GM12878 (cell line): Measurements from ENCODE around the gene SLC9B1. TPM values are rescaled to one million over a fixed set of nuclear protein-coding genes. Genes with fewer than 3 reads are reported as not detected.

Source experiments
- ATF2 ChIP-seq: IDR thresholded peaks from 2 replicates; pipeline ENCODE4 v1.6.1; 2012; ENCODE audit warnings: low read length, inconsistent platforms
- BHLHE40 ChIP-seq, 2 experiments: fragments of 450-650 bp in 1 of 2; IDR thresholded peaks; 2 replicates each; pipeline ENCODE4 v1.6.1; 2011 to 2017; ENCODE audit warnings: low read depth in 2 of 2, borderline replicate concordance in 1 of 2, improper control_type of control experiment in 1 of 2, low read length in 1 of 2, mild to moderate bottlenecking in 1 of 2
- CBFB ChIP-seq: IDR thresholded peaks from 2 replicates; pipeline ENCODE4 v1.6.1; 2016; ENCODE audit warnings: antibody characterized with exemption, low read depth
- CEBPB ChIP-seq, 2 experiments: fragments of 150-350 bp in 1 of 2; IDR thresholded peaks; 2 replicates each; pipeline ENCODE4 v1.6.1; 2012 to 2014; ENCODE audit warnings: low read depth in 2 of 2, low read length in 2 of 2, borderline replicate concordance in 1 of 2, inconsistent platforms in 1 of 2
- CREM ChIP-seq: IDR thresholded peaks from 2 replicates; pipeline ENCODE4 v1.6.1; 2014; ENCODE audit warnings: antibody characterized with exemption, low read depth
- EP300 ChIP-seq, 2 experiments: fragments of 150-350 bp in 1 of 2; IDR thresholded peaks; 2 replicates each; pipeline ENCODE4 v1.6.1; 2011 to 2012; ENCODE audit warnings: low read depth in 2 of 2, low read length in 2 of 2, borderline replicate concordance in 1 of 2, improper control_type of control experiment in 1 of 2, inconsistent platforms in 1 of 2; ENCODE audit not compliant: control insufficient read depth in 1 of 2
- ESRRA ChIP-seq: IDR thresholded peaks from 2 replicates; pipeline ENCODE4 v1.6.1; 2012; ENCODE audit warnings: mild to moderate bottlenecking, low read length, improper control_type of control experiment
- GATAD2B ChIP-seq: fragments of 450-650 bp; conservative IDR thresholded peaks from 2 replicates; pipeline ENCODE4 v1.6.1; 2017; ENCODE audit warnings: low read depth, mild to moderate bottlenecking, moderate library complexity
- IKZF2 ChIP-seq, 2 experiments: fragments of 450-650 bp; IDR thresholded peaks; 2 replicates each; pipeline ENCODE4 v1.6.1; 2017; ENCODE audit warnings: mild to moderate bottlenecking in 2 of 2, moderate library complexity in 2 of 2
- IRF3 ChIP-seq: fragments of 450-650 bp; IDR thresholded peaks from 2 replicates; pipeline ENCODE4 v1.6.1; 2014; ENCODE audit warnings: mild to moderate bottlenecking
- JUNB ChIP-seq: IDR thresholded peaks from 2 replicates; pipeline ENCODE4 v1.6.1; 2016; ENCODE audit warnings: antibody characterized with exemption, mild to moderate bottlenecking
- JUND ChIP-seq: IDR thresholded peaks from 2 replicates; pipeline ENCODE4 v1.6.1; 2012; ENCODE audit warnings: low read depth, mild to moderate bottlenecking, low read length, improper control_type of control experiment, moderate library complexity
- MEF2B ChIP-seq: fragments of 450-650 bp; IDR thresholded peaks from 2 replicates; pipeline ENCODE4 v1.6.1; 2018; ENCODE audit warnings: mild to moderate bottlenecking, moderate library complexity; ENCODE audit not compliant: partially characterized antibody, poor library complexity, severe bottlenecking
- MLLT1 ChIP-seq: fragments of 450-650 bp; IDR thresholded peaks from 2 replicates; pipeline ENCODE4 v1.6.1; 2016; ENCODE audit warnings: mild to moderate bottlenecking
- MTA2 ChIP-seq: fragments of 450-650 bp; IDR thresholded peaks from 2 replicates; pipeline ENCODE4 v1.6.1; 2016; ENCODE audit warnings: low read depth, mild to moderate bottlenecking, moderate library complexity
- PBX3 ChIP-seq: IDR thresholded peaks from 2 replicates; pipeline ENCODE4 v1.6.1; 2011; ENCODE audit warnings: mild to moderate bottlenecking, low read depth, low read length, moderate library complexity; ENCODE audit not compliant: insufficient replicate concordance
- PML ChIP-seq: IDR thresholded peaks from 2 replicates; pipeline ENCODE4 v1.6.1; 2012; ENCODE audit warnings: low read length, inconsistent platforms
- POLR2A ChIP-seq: IDR thresholded peaks from 2 replicates; pipeline ENCODE4 v1.6.1; 2011; ENCODE audit warnings: low read depth, mild to moderate bottlenecking, low read length
- POLR2AphosphoS2 ChIP-seq: IDR thresholded peaks from 2 replicates; pipeline ENCODE4 v1.6.1; 2011; ENCODE audit warnings: low read depth, mild to moderate bottlenecking, low read length, improper control_type of control experiment, moderate library complexity
- POLR2AphosphoS5 ChIP-seq: IDR thresholded peaks from 2 replicates; pipeline ENCODE4 v1.6.1; 2011; ENCODE audit warnings: mild to moderate bottlenecking, low read length, inconsistent platforms
- POU2F2 ChIP-seq: IDR thresholded peaks from 3 replicates; pipeline ENCODE4 v1.6.1; 2011; ENCODE audit warnings: low read depth, mild to moderate bottlenecking, low read length, borderline replicate concordance
- RB1 ChIP-seq: fragments of 450-650 bp; formaldehyde crosslinking; IDR thresholded peaks from 2 replicates; pipeline ENCODE4 v1.6.1; 2017; ENCODE audit warnings: mild to moderate bottlenecking, borderline replicate concordance
- RBBP5 ChIP-seq: fragments of 200-600 bp; sonication (generic); conservative IDR thresholded peaks from 2 replicates; pipeline ENCODE4 v1.6.1; 2016
- SREBF2 ChIP-seq: IDR thresholded peaks from 2 replicates; pipeline ENCODE4 v1.6.1; 2012; ENCODE audit warnings: mild to moderate bottlenecking, low read length
- TAF1 ChIP-seq: IDR thresholded peaks from 2 replicates; pipeline ENCODE4 v1.6.1; 2011; ENCODE audit warnings: mild to moderate bottlenecking, low read depth, low read length, borderline replicate concordance
- TCF3 ChIP-seq: IDR thresholded peaks from 2 replicates; pipeline ENCODE4 v1.6.1; 2012; ENCODE audit warnings: low read depth, mild to moderate bottlenecking, low read length, borderline replicate concordance; ENCODE audit not compliant: insufficient read depth
- polyA plus RNA-seq, 11 experiments: library from polyadenylated mRNA; depleted of rRNA in 4 of 11; unstranded in 6 of 11; stranded (reverse) in 5 of 11; fragments of >200 nt; fragmentation: Nextera tagmentation in 4 of 11; fragmentation: Illumina TruSeq in 1 of 11; extraction: Ambion mirVana in 4 of 11; extraction: Trizol in 1 of 11; gene quantifications; 1 replicate in 1 of 11; 2 replicates in 10 of 11; pipeline versions ENCODE4 v1.2.1 to v1.2.3, GENCODE V29; 2011 to 2016; ENCODE audit warnings: inconsistent platforms in 2 of 11, missing spikeins in 2 of 11, low read depth in 1 of 11
- total RNA-seq, 4 experiments: library from RNA; depleted of rRNA in 3 of 4; stranded (reverse); fragments of >200 nt in 3 of 4; fragmentation: Illumina TruSeq in 1 of 4; extraction: Trizol in 1 of 4; gene quantifications; 2 replicates each; pipeline versions ENCODE4 v1.2.1 to v1.2.3, GENCODE V29; 2013 to 2021

The SLC9B1 gene
- total and polyA plus RNA-seq, 10 of the 15 experiments (the other 5 are each of a cell fraction or from before 2014, with no cell fraction given) = 1.0 to 3.5 (median 1.8) TPM

- TF ChIP-seq MTA2 = peak; percentile 48; the same call in 1 of the 2 replicates
- TF ChIP-seq RB1 = peak; percentile 84; the same call in 1 of the 2 replicates
- peak; percentile 33 for TF ChIP-seq PBX3
- TF ChIP-seq IRF3 = no peak
- TF ChIP-seq POLR2AphosphoS5 = peak; percentile 92
- TF ChIP-seq ESRRA = no peak
- peak in 1 of 2 experiments; percentile 60; a peak in 3 of 4 replicates for TF ChIP-seq BHLHE40 (IDR thresholded peaks at IDR 0.05; ENCODE audit: borderline replicate concordance in 1 of 2, low read depth in 2 of 2, low read length in 1 of 2)
- TF ChIP-seq TCF3 = peak; percentile 82; the same call in 1 of the 2 replicates
- TF ChIP-seq CEBPB (IDR thresholded peaks at IDR 0.05; ENCODE audit: borderline replicate concordance in 1 of 2, low read depth in 2 of 2, low read length in 2 of 2) = peak in 1 of 2 experiments; percentile 83; a peak in 2 of 4 replicates
- TF ChIP-seq CBFB = peak; percentile 30
- TF ChIP-seq JUND = no peak
- peak; percentile 100 for TF ChIP-seq CREM
- peak; percentile 15 for TF ChIP-seq MEF2B
- no peak for TF ChIP-seq SREBF2
- no peak for TF ChIP-seq EP300 (IDR thresholded peaks at IDR 0.05; ENCODE audit: borderline replicate concordance in 1 of 2, control insufficient read depth in 1 of 2, low read depth in 2 of 2, low read length in 2 of 2)
- peak; percentile 44; the same call in 1 of the 2 replicates for TF ChIP-seq ATF2
- TF ChIP-seq RBBP5 = no peak
- TF ChIP-seq TAF1 = peak; percentile 79; the same call in 1 of the 2 replicates
- no peak for TF ChIP-seq JUNB
- TF ChIP-seq IKZF2 (IDR thresholded peaks at IDR 0.05) = peak; percentile 66 to 84
- TF ChIP-seq POLR2AphosphoS2 = peak; percentile 94
- peak; percentile 93 for TF ChIP-seq POLR2A
- 0 out of 2 replicates have a peak, but pooled peaks have one; percentile 64 for TF ChIP-seq MLLT1
- TF ChIP-seq POU2F2 = peak; percentile 75; the same call in 2 of the 3 replicates
- peak; percentile 94 for TF ChIP-seq PML
- TF ChIP-seq GATAD2B = peak; percentile 80
Measured at GRCh38 chr4:103019308-103020124, at the start of gene SLC9B1 (continued).
